AG10803 (cell line): Measurements from ENCODE around the gene OBSCN.

Experiments
- DNase-seq: peaks from one replicate; pipeline ENCODE4 v3.0.0; 2010; ENCODE audit warnings: low read depth
- H3K4me3 ChIP-seq: 2 replicates; pipeline ENCODE4 v1.5.1; 2011; ENCODE audit warnings: mild to moderate bottlenecking, low read length, control low read depth
- CTCF ChIP-seq: conservative IDR thresholded peaks from 2 replicates; pipeline ENCODE4 v1.5.1; 2011; ENCODE audit warnings: mild to moderate bottlenecking, low read length, control low read depth, inconsistent platforms

The OBSCN gene

GRCh38 chr1:228162286-228163006, 45.4 kb upstream of the OBSCN start:
- no peak overlapping the region for H3K4me3 ChIP-seq
- DNase-seq: peak; percentile 34

GRCh38 chr1:228163007-228163753, 44.7 kb upstream of the OBSCN start:
- DNase-seq: peak; percentile 32
- no peak overlapping the region for H3K4me3 ChIP-seq
- TF ChIP-seq CTCF: no peak

More at GRCh38 chr1:228162286-228163006, 45.4 kb upstream of the OBSCN start:
- no peak for TF ChIP-seq CTCF

- TF ChIP-seq CTCF: no peak
- DNase-seq: no peak
- no peak overlapping the region for H3K4me3 ChIP-seq
Observed at GRCh38 chr1:228163776-228164519, 43.9 kb upstream of the OBSCN start.

- TF ChIP-seq CTCF: no peak
- DNase-seq: no peak
Observed at GRCh38 chr1:228164561-228165371, 43.1 kb upstream of the OBSCN start.

GRCh38 chr1:228165372-228166169, 42.3 kb upstream of the OBSCN start, which contains the start of gene IBA57:
Gene IBA57 (plus strand): TSS chr1:228165804. CDS start chr1:228165817, 13 bp downstream.
- peak; percentile 99 for DNase-seq
- TF ChIP-seq CTCF: peak; percentile 70
- H3K4me3 ChIP-seq: peak within 1 kb of the TSS; percentile 83

More at GRCh38 chr1:228164561-228165371, 43.1 kb upstream of the OBSCN start:
- peak overlapping the region; percentile 73 for H3K4me3 ChIP-seq
